ENCODE measurements around the gene PRPF40B.
"Not testable (repeated sequence)": the region's sequence is repeated elsewhere in the genome, so short reads cannot be mapped to it uniquely, and the experiment has no call there.

Gene PRPF40B

DNA sequence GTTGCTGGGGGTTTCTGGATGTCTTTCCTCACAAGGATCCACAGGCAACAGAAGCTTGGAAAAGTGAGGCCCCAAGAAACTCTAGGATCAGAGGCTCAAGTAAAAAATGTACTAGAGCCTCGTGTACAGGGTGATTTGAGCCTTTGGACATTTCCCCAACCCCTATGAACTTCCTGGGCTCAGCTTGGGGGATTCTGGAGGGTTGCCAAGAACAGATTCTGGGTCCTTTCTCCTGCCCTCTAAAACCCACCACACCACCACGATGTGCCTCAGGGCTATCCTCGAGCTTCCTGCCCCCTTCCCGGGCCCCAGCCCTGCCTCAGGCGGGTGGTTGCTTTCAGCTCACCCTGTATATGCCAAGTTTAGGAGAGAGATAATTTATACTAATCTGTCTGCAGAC is 18.5 kb upstream of the PRPF40B start:
- H3K27ac ChIP-seq (ENCODE audit: low read depth, low read length): no peak overlapping the region
- no peak for DNase-seq
- H3K27me3 ChIP-seq (ENCODE audit: insufficient read depth, low read length): no peaks in the 10 kb centered on the region
- H2AK5ac ChIP-seq (ENCODE audit: low read length): no peak overlapping the region
- H3K79me1 ChIP-seq (ENCODE audit: low read length): no peaks in the 10 kb centered on the region
- no peak overlapping the region for H3K18ac ChIP-seq (ENCODE audit: low read length)
- no peak overlapping the region for H2BK12ac ChIP-seq (ENCODE audit: low read length)
- H3K4me1 ChIP-seq (ENCODE audit: control insufficient read depth in 1 of 2, insufficient read depth in 2 of 2, low read length in 2 of 2): peaks cover 0 to 4% of the 10 kb centered on the region in 2 experiments
- WGBS (ENCODE audit: extremely low coverage, insufficient coverage, insufficient read length): no CpG with 5 or more reads among the region's 5 CpGs
- H2BK5ac ChIP-seq (ENCODE audit: low read depth, low read length, poor library complexity): no peak overlapping the region
- no peak overlapping the region for H3K23ac ChIP-seq (ENCODE audit: low read length)
- no peak overlapping the region for H3K14ac ChIP-seq (ENCODE audit: low read length)
- H3K4me3 ChIP-seq (ENCODE audit: low read depth, low read length): no peak overlapping the region
- no peak overlapping the region for H4K12ac ChIP-seq (ENCODE audit: low read depth, low read length)
- H3K4ac ChIP-seq (ENCODE audit: low read depth, low read length): no peak overlapping the region
- H4K8ac ChIP-seq (ENCODE audit: low read depth, low read length): no peak overlapping the region
- no peak overlapping the region for H3K4me2 ChIP-seq (ENCODE audit: low read length)
- no peak overlapping the region for H2BK120ac ChIP-seq (ENCODE audit: insufficient read depth, low read length, poor library complexity)
- H3K9me3 ChIP-seq (ENCODE audit: insufficient read depth, low read depth, low read length): peaks cover under 1% of the 10 kb centered on the region
- no peaks in the 10 kb centered on the region for H3K79me2 ChIP-seq (ENCODE audit: control insufficient read depth, insufficient read depth, low read length, poor library complexity)
- H2AFZ ChIP-seq (ENCODE audit: insufficient read depth, low read length, poor library complexity): no peak overlapping the region
- no peak overlapping the region for H4K91ac ChIP-seq (ENCODE audit: low read depth, low read length)
- no peaks in the 10 kb centered on the region for H3K36me3 ChIP-seq (ENCODE audit: control insufficient read depth in 1 of 2, insufficient read depth in 2 of 2, low read length in 2 of 2)
- H3K9ac ChIP-seq (ENCODE audit: low read length): no peak overlapping the region

DNA sequence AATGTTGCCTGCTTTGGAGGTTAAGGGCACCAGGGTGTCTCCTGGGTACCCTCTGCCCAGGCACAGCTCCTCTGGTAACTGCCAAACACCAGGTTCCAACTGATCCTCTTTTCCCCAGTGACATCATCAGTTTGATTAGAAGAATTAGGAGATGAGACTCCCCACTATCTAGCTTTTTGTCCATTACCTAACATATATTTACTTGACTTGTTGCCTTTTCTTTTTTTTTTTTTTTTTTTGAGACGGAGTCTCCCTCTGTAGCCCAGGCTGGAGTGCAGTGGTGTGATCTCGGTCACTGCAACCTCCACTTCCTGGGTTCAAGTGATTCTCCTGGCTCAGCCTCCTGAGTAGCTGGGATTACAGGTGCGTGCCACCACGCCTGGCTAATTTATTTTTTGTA is 17.8 kb upstream of the PRPF40B start, which contains the start of gene FAM186B:
Gene FAM186B, minus strand, starts transcription at position 101 of the 400 bp plus-strand sequence. CDS start 162 bp downstream, outside the sequence.
- not testable (repeated sequence) for H2BK120ac ChIP-seq (ENCODE audit: insufficient read depth, low read length, poor library complexity); H4K8ac ChIP-seq (ENCODE audit: low read depth, low read length); H3K4me2 ChIP-seq (ENCODE audit: low read length); H2AFZ ChIP-seq (ENCODE audit: insufficient read depth, low read length, poor library complexity); H3K23ac ChIP-seq (ENCODE audit: low read length); H3K79me2 ChIP-seq (ENCODE audit: control insufficient read depth, insufficient read depth, low read length, poor library complexity); DNase-seq; H3K18ac ChIP-seq (ENCODE audit: low read length); H3K4ac ChIP-seq (ENCODE audit: low read depth, low read length); H3K36me3 ChIP-seq (ENCODE audit: control insufficient read depth in 1 of 2, insufficient read depth in 2 of 2, low read length in 2 of 2); H3K4me3 ChIP-seq (ENCODE audit: low read depth, low read length); H3K27me3 ChIP-seq (ENCODE audit: insufficient read depth, low read length); H3K4me1 ChIP-seq (ENCODE audit: control insufficient read depth in 1 of 2, insufficient read depth in 2 of 2, low read length in 2 of 2); H4K12ac ChIP-seq (ENCODE audit: low read depth, low read length); H2AK5ac ChIP-seq (ENCODE audit: low read length); H3K9ac ChIP-seq (ENCODE audit: low read length); H3K27ac ChIP-seq (ENCODE audit: low read depth, low read length); H2BK5ac ChIP-seq (ENCODE audit: low read depth, low read length, poor library complexity); H2BK12ac ChIP-seq (ENCODE audit: low read length); H3K9me3 ChIP-seq (ENCODE audit: insufficient read depth, low read depth, low read length); H3K79me1 ChIP-seq (ENCODE audit: low read length); H4K91ac ChIP-seq (ENCODE audit: low read depth, low read length); H3K14ac ChIP-seq (ENCODE audit: low read length)
- WGBS (ENCODE audit: extremely low coverage, insufficient coverage, insufficient read length): no CpG with 5 or more reads among the region's 4 CpGs

DNA sequence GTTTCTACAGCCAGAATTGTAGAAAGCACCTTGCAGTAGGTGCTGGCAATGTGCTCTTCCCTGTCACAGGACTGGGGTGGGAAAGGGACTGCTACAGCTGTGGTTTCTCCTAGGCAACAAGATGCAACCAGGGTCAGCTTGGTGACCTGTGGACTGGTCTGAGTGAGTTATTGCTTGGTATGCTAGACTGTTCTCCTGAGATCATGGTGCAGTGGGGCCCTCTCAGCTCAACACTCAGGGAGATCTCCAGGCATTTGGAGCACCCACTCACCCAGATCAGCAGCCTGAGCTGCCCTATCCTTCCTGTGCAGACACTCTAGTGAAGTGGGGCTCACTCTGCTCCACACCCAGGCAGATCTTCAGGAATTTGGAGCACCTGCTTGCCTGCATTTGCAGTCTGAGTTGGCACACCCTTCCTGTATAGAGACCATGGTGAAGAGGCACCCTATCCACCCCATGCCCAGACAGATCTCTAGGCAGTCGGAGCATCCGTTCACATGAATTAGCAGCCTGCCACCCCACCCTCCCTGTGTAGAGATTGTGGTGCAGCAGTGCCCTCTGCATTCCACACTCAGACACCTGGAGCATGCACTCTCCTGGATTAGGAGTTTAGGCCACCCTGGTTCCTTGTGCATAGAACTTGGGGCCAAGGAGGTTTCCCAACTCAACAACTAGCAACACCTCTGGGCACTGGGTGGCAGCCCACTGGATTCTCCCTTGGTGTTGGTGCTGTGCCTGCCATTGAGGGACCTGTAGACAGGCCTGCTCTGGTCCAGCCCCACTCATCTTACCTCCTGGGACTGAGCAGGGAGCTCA is 14.1 kb upstream of the PRPF40B start:
- Histone ChIP-seq H3K79me1 (ENCODE audit: low read length) (no peaks in the 10 kb centered on the region), H3K18ac (ENCODE audit: low read length) (no peak overlapping the region), H4K8ac (ENCODE audit: low read depth, low read length) (no peak overlapping the region), H3K4me3 (ENCODE audit: low read depth, low read length) (no peak overlapping the region), H3K14ac (ENCODE audit: low read length) (no peak overlapping the region), H3K4me2 (ENCODE audit: low read length) (no peak overlapping the region), H3K4me1 (ENCODE audit: control insufficient read depth in 1 of 2, insufficient read depth in 2 of 2, low read length in 2 of 2) (peaks cover 0 to 4% of the 10 kb centered on the region in 2 experiments), H3K27ac (ENCODE audit: low read depth, low read length) (no peak overlapping the region), H3K27me3 (ENCODE audit: insufficient read depth, low read length) (no peaks in the 10 kb centered on the region), H3K4ac (ENCODE audit: low read depth, low read length) (no peak overlapping the region), H2AK5ac (ENCODE audit: low read length) (no peak overlapping the region), H4K91ac (ENCODE audit: low read depth, low read length) (no peak overlapping the region), H3K79me2 (ENCODE audit: control insufficient read depth, insufficient read depth, low read length, poor library complexity) (no peaks in the 10 kb centered on the region), H2AFZ (ENCODE audit: insufficient read depth, low read length, poor library complexity) (no peak overlapping the region), H3K9me3 (ENCODE audit: insufficient read depth, low read depth, low read length) (no peaks in the 10 kb centered on the region), H3K23ac (ENCODE audit: low read length) (no peak overlapping the region), H3K36me3 (ENCODE audit: control insufficient read depth in 1 of 2, insufficient read depth in 2 of 2, low read length in 2 of 2) (no peaks in the 10 kb centered on the region), H2BK12ac (ENCODE audit: low read length) (no peak overlapping the region), H4K12ac (ENCODE audit: low read depth, low read length) (no peak overlapping the region), H2BK5ac (ENCODE audit: low read depth, low read length, poor library complexity) (no peak overlapping the region), H2BK120ac (ENCODE audit: insufficient read depth, low read length, poor library complexity) (no peak overlapping the region), H3K9ac (ENCODE audit: low read length) (no peak overlapping the region)
- DNase-seq: no peak
- WGBS (ENCODE audit: extremely low coverage, insufficient coverage, insufficient read length): no CpG with 5 or more reads among the region's 2 CpGs

DNA sequence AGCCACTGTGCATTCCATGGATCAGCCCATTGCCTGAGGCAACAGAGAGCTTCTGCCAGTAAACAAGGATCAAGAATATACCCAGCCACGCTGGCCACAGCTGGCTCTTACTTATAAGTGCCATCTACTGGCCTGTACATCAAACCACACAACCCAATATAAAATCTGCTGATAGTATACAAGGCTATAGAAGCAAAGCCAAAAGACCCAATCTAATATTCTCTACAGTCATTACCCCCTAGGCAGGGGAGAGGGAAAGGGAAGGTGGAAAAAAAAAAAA is 13.5 kb upstream of the PRPF40B start:
- no peak overlapping the region for H3K18ac ChIP-seq (ENCODE audit: low read length)
- no peak overlapping the region for H3K27ac ChIP-seq (ENCODE audit: low read depth, low read length)
- H3K4ac ChIP-seq (ENCODE audit: low read depth, low read length): no peak overlapping the region
- WGBS (ENCODE audit: extremely low coverage, insufficient coverage, insufficient read length): no CpG with 5 or more reads among the region's 1 CpG
- no peak overlapping the region for H2BK12ac ChIP-seq (ENCODE audit: low read length)
- peak; percentile 28 to 55 for DNase-seq
- H2AFZ ChIP-seq (ENCODE audit: insufficient read depth, low read length, poor library complexity): no peak overlapping the region
- H2BK5ac ChIP-seq (ENCODE audit: low read depth, low read length, poor library complexity): no peak overlapping the region
- no peak overlapping the region for H3K23ac ChIP-seq (ENCODE audit: low read length)
- no peaks in the 10 kb centered on the region for H3K36me3 ChIP-seq (ENCODE audit: control insufficient read depth in 1 of 2, insufficient read depth in 2 of 2, low read length in 2 of 2)
- H3K79me2 ChIP-seq (ENCODE audit: control insufficient read depth, insufficient read depth, low read length, poor library complexity): no peaks in the 10 kb centered on the region
- H3K9ac ChIP-seq (ENCODE audit: low read length): no peak overlapping the region
- H4K8ac ChIP-seq (ENCODE audit: low read depth, low read length): no peak overlapping the region
- no peaks in the 10 kb centered on the region for H3K79me1 ChIP-seq (ENCODE audit: low read length)
- H4K12ac ChIP-seq (ENCODE audit: low read depth, low read length): no peak overlapping the region
- no peak overlapping the region for H2AK5ac ChIP-seq (ENCODE audit: low read length)
- H3K4me1 ChIP-seq (ENCODE audit: control insufficient read depth in 1 of 2, insufficient read depth in 2 of 2, low read length in 2 of 2): peaks cover 0 to 4% of the 10 kb centered on the region in 2 experiments
- no peak overlapping the region for H4K91ac ChIP-seq (ENCODE audit: low read depth, low read length)
- H3K4me3 ChIP-seq (ENCODE audit: low read depth, low read length): no peak overlapping the region
- H3K14ac ChIP-seq (ENCODE audit: low read length): no peak overlapping the region
- H3K27me3 ChIP-seq (ENCODE audit: insufficient read depth, low read length): no peaks in the 10 kb centered on the region
- no peak overlapping the region for H2BK120ac ChIP-seq (ENCODE audit: insufficient read depth, low read length, poor library complexity)
- H3K4me2 ChIP-seq (ENCODE audit: low read length): no peak overlapping the region
- H3K9me3 ChIP-seq (ENCODE audit: insufficient read depth, low read depth, low read length): no peaks in the 10 kb centered on the region
